Naive B cell (primary cell): ENCODE measurements around the gene DCBLD1. TPM values are rescaled to one million over a fixed set of nuclear protein-coding genes. Genes with fewer than 3 reads are reported as not detected.
A peak's percentile ranks its signal among the peaks of the same experiment; 100 is the strongest.
"Not testable (repeated sequence)": the region's sequence is repeated elsewhere in the genome, so short reads cannot be mapped to it uniquely, and the experiment has no call there.

Experiments used
- ATAC-seq, 2 donors: fragments of 150-1000 bp; cut with Tn5 transposase; 2 replicates each; pipeline ENCODE4 v1.10.0; 2021; ENCODE audit warnings: low read depth in 2 of 2, mild to moderate bottlenecking in 2 of 2, moderate library complexity in 2 of 2
- DNase-seq: peaks from one replicate; pipeline ENCODE4 v3.0.0; 2022
- H3K27ac Mint-ChIP-seq, 6 donors: one replicate each; pipeline ENCODE4 v1.8.0; 2020 to 2022; ENCODE audit warnings: mild to moderate bottlenecking in 6 of 6, mixed read lengths in 6 of 6, moderate library complexity in 5 of 6, inconsistent platforms in 2 of 6
- H3K27me3 Mint-ChIP-seq, 3 donors: one replicate each; pipeline ENCODE4 v1.8.0; 2021 to 2022; ENCODE audit warnings: mixed read lengths in 3 of 3, mild to moderate bottlenecking in 1 of 3
- H3K36me3 Mint-ChIP-seq, 2 donors: one replicate each; pipeline ENCODE4 v1.8.0; 2020 to 2022; ENCODE audit warnings: mixed read lengths in 2 of 2, inconsistent platforms in 1 of 2, mild to moderate bottlenecking in 1 of 2
- H3K4me1 Mint-ChIP-seq, 3 donors: one replicate each; pipeline ENCODE4 v1.8.0; 2020 to 2022; ENCODE audit warnings: mixed read lengths in 3 of 3, inconsistent platforms in 1 of 3, mild to moderate bottlenecking in 1 of 3, moderate library complexity in 1 of 3
- H3K4me3 Mint-ChIP-seq, 8 donors: one replicate each; pipeline ENCODE4 v1.8.0; 2020 to 2022; ENCODE audit warnings: mild to moderate bottlenecking in 8 of 8, mixed read lengths in 8 of 8, moderate library complexity in 8 of 8, inconsistent platforms in 2 of 8
- H3K9me3 Mint-ChIP-seq, 7 donors: one replicate each; pipeline ENCODE4 v1.8.0; 2020 to 2022; ENCODE audit warnings: mixed read lengths in 7 of 7, mild to moderate bottlenecking in 5 of 7, inconsistent platforms in 2 of 7, moderate library complexity in 1 of 7
- polyA plus RNA-seq, 6 donors: library from polyadenylated mRNA; unstranded; fragments of 300-500 nt; fragmentation: Illumina TruSeq; gene quantifications; one replicate each; pipeline ENCODE4 v1.2.3, GENCODE V29; 2021; ENCODE audit warnings: low read depth in 6 of 6

Gene DCBLD1
- polyA plus RNA-seq, 6 donors from 2014 or later: 0.23 to 0.65 (median 0.34) TPM; not detected in 3

- no peak overlapping the region for H3K27ac Mint-ChIP-seq
- ATAC-seq: no peak
- H3K9me3 Mint-ChIP-seq: no peaks in the 10 kb centered on the region
- DNase-seq: no peak
- no peak overlapping the region for H3K4me3 Mint-ChIP-seq
- H3K27me3 Mint-ChIP-seq: peaks cover 7 to 25% (median 14%) of the 10 kb centered on the region in 3 donors
- no peaks in the 10 kb centered on the region for H3K4me1 Mint-ChIP-seq
- no peaks in the 10 kb centered on the region for H3K36me3 Mint-ChIP-seq
Observed at GRCh38 chr6:117459204-117459944, 23.1 kb upstream of the DCBLD1 start.

GRCh38 chr6:117463762-117464665 lies 18.5 kb upstream of the DCBLD1 start:
- ATAC-seq: no peak
- peaks cover 42 to 52% (median 43%) of the 10 kb centered on the region in 3 donors for H3K27me3 Mint-ChIP-seq
- H3K36me3 Mint-ChIP-seq: no peaks in the 10 kb centered on the region
- H3K27ac Mint-ChIP-seq: no peak overlapping the region
- no peak for DNase-seq
- H3K4me1 Mint-ChIP-seq: no peaks in the 10 kb centered on the region
- no peaks in the 10 kb centered on the region for H3K9me3 Mint-ChIP-seq
- H3K4me3 Mint-ChIP-seq: no peak overlapping the region

GRCh38 chr6:117464700-117465099 lies 17.8 kb upstream of the DCBLD1 start:
- Mint-ChIP-seq H3K36me3 (no peaks in the 10 kb centered on the region), H3K9me3 (no peaks in the 10 kb centered on the region), H3K4me3 (no peak overlapping the region), H3K27ac (no peak overlapping the region), H3K27me3 (peaks cover 48 to 56% (median 49%) of the 10 kb centered on the region in 3 donors), H3K4me1 (no peaks in the 10 kb centered on the region)
- DNase-seq (no peak), ATAC-seq (no peak)

GRCh38 chr6:117465691-117466090 lies 16.8 kb upstream of the DCBLD1 start:
- Mint-ChIP-seq H3K9me3 (no peaks in the 10 kb centered on the region), H3K27ac (no peak overlapping the region), H3K36me3 (no peaks in the 10 kb centered on the region), H3K4me1 (no peaks in the 10 kb centered on the region), H3K4me3 (no peak overlapping the region), H3K27me3 (peaks cover 51 to 62% (median 55%) of the 10 kb centered on the region in 3 donors)
- DNase-seq (no peak), ATAC-seq (no peak)

GRCh38 chr6:117467876-117468275 lies 14.6 kb upstream of the DCBLD1 start:
- Mint-ChIP-seq H3K4me1 (no peaks in the 10 kb centered on the region), H3K9me3 (no peaks in the 10 kb centered on the region), H3K36me3 (no peaks in the 10 kb centered on the region), H3K4me3 (no peak overlapping the region), H3K27ac (no peak overlapping the region), H3K27me3 (peaks cover 64 to 75% (median 65%) of the 10 kb centered on the region in 3 donors)
- no peak for ATAC-seq
- no peak for DNase-seq

- H3K27ac Mint-ChIP-seq, DNase-seq, H3K36me3 Mint-ChIP-seq, H3K4me1 Mint-ChIP-seq, H3K4me3 Mint-ChIP-seq, H3K9me3 Mint-ChIP-seq, ATAC-seq: not testable (repeated sequence)
- peaks cover 64 to 72% (median 64%) of the 10 kb centered on the region in 3 donors for H3K27me3 Mint-ChIP-seq
Observed at GRCh38 chr6:117468527-117468926, 13.9 kb upstream of the DCBLD1 start.

- no peak for DNase-seq
- Mint-ChIP-seq H3K27me3 (peaks cover 66 to 74% (median 68%) of the 10 kb centered on the region in 3 donors), H3K36me3 (no peaks in the 10 kb centered on the region), H3K4me1 (no peaks in the 10 kb centered on the region), H3K9me3 (no peaks in the 10 kb centered on the region), H3K27ac (no peak overlapping the region), H3K4me3 (no peak overlapping the region)
- ATAC-seq: no peak
Observed at GRCh38 chr6:117469356-117469755, 13.1 kb upstream of the DCBLD1 start.

- no peaks in the 10 kb centered on the region for H3K4me1 Mint-ChIP-seq
- H3K4me3 Mint-ChIP-seq: no peak overlapping the region
- H3K9me3 Mint-ChIP-seq: no peaks in the 10 kb centered on the region
- H3K36me3 Mint-ChIP-seq: no peaks in the 10 kb centered on the region
- no peak for ATAC-seq
- H3K27me3 Mint-ChIP-seq: peaks cover 64 to 73% (median 67%) of the 10 kb centered on the region in 3 donors
- H3K27ac Mint-ChIP-seq: no peak overlapping the region
- no peak for DNase-seq
Observed at GRCh38 chr6:117469791-117470190, 12.7 kb upstream of the DCBLD1 start.

- Mint-ChIP-seq H3K9me3 (no peaks in the 10 kb centered on the region), H3K36me3 (no peaks in the 10 kb centered on the region), H3K4me1 (no peaks in the 10 kb centered on the region), H3K27ac (no peak overlapping the region), H3K27me3 (peaks cover 42 to 53% (median 50%) of the 10 kb centered on the region in 3 donors), H3K4me3 (no peak overlapping the region)
- no peak for ATAC-seq
- no peak for DNase-seq
Observed at GRCh38 chr6:117472667-117473066, 9.8 kb upstream of the DCBLD1 start.

- Mint-ChIP-seq H3K9me3 (no peaks in the 10 kb centered on the region), H3K27ac (no peak overlapping the region), H3K4me3 (no peak overlapping the region), H3K4me1 (no peaks in the 10 kb centered on the region), H3K27me3 (peaks cover 38 to 56% (median 42%) of the 10 kb centered on the region in 3 donors), H3K36me3 (no peaks in the 10 kb centered on the region)
- no peak for DNase-seq
- ATAC-seq: no peak
Observed at GRCh38 chr6:117473401-117473800, 9.1 kb upstream of the DCBLD1 start.

GRCh38 chr6:117477988-117478852 lies 4.3 kb upstream of the DCBLD1 start:
- no peak overlapping the region for H3K27ac Mint-ChIP-seq
- DNase-seq (no peak), ATAC-seq (no peak)
- no peaks in the 10 kb centered on the region for H3K9me3 Mint-ChIP-seq
- H3K27me3 Mint-ChIP-seq: peaks cover 24 to 50% (median 26%) of the 10 kb centered on the region in 3 donors
- H3K4me1 Mint-ChIP-seq: peaks cover 11 to 15% (median 11%) of the 10 kb centered on the region in 3 donors
- H3K4me3 Mint-ChIP-seq: no peak overlapping the region
- no peaks in the 10 kb centered on the region for H3K36me3 Mint-ChIP-seq

- H3K4me1 Mint-ChIP-seq: peaks cover 16 to 21% (median 17%) of the 10 kb centered on the region in 3 donors
- DNase-seq (no peak), ATAC-seq (no peak)
- H3K4me3 Mint-ChIP-seq: no peak overlapping the region
- H3K27ac Mint-ChIP-seq: no peak overlapping the region
- H3K36me3 Mint-ChIP-seq: no peaks in the 10 kb centered on the region
- peaks cover 22 to 51% (median 23%) of the 10 kb centered on the region in 3 donors for H3K27me3 Mint-ChIP-seq
- no peaks in the 10 kb centered on the region for H3K9me3 Mint-ChIP-seq
Observed at GRCh38 chr6:117478853-117479231, 3.6 kb upstream of the DCBLD1 start.

- Mint-ChIP-seq H3K9me3 (no peaks in the 10 kb centered on the region), H3K4me1 (peaks cover 16 to 22% (median 17%) of the 10 kb centered on the region in 3 donors), H3K27me3 (peaks cover 23 to 54% (median 27%) of the 10 kb centered on the region in 3 donors), H3K4me3 (peak overlapping the region in 1 of 8 donors; percentile 81), H3K36me3 (no peaks in the 10 kb centered on the region), H3K27ac (no peak overlapping the region)
- DNase-seq: no peak
- ATAC-seq: no peak
Observed at GRCh38 chr6:117480651-117481050, 1.8 kb upstream of the DCBLD1 start.
